ENCODE data around the gene AGAP1. TPM values are rescaled to one million over a fixed set of nuclear protein-coding genes. Genes with fewer than 3 reads are reported as not detected.

AGAP1 gene
- total RNA-seq, 2 donors from 2014 or later, result 32.8 to 34.7 TPM

DNA sequence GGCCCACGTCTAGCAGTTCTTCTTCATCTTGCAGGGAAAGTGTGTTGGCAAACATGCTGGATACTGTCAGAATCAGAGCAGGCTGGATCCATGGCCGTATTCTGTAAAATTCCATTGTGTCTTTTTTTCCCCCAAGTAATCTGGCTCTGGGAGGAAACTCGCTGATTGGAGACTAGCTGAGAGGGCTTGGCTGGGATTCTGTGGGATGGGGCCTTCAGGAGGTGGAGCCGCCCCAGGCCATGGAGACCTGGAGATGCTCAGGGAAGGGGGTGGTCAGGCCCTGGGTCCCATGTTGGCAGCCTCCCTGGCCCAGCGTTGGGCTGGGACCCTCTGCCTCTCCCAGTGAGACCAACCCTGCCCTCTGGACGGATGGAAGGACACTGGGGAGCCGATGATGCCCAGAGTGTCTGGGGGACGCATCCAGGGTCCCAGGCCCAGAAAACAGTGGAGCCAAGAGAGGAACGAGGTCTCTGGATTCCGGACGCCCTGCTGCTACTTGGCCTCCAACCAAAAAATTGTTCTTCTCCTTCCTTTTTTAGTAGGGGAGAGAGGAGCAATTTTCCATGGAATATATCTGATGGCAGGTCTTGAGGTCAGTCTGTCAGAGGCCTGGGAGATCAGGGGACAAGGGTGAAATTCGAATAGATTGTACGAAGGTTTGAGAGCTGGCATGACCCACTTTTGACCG, 114.5 kb downstream of the AGAP1 start:
- Histone ChIP-seq H3K27ac (ENCODE audit: low read depth, low read length) (no peak overlapping the region), H3K9ac (ENCODE audit: extremely low read depth, low read length, poor library complexity, severe bottlenecking) (no peak overlapping the region), H3K4me1 (ENCODE audit: control insufficient read depth, insufficient read depth, low read length) (peaks cover 4% of the 10 kb centered on the region), H3K36me3 (ENCODE audit: control insufficient read depth, insufficient read depth, low read length) (no peaks in the 10 kb centered on the region), H3K27me3 (ENCODE audit: control insufficient read depth, insufficient read depth, low read length, poor library complexity, severe bottlenecking) (no peaks in the 10 kb centered on the region), H3K4me3 (ENCODE audit: low read length) (no peak overlapping the region), H3K9me3 (ENCODE audit: control insufficient read depth, low read length) (no peaks in the 10 kb centered on the region)
- no peaks in the 10 kb centered on the region for H3K36me3 Mint-ChIP-seq (ENCODE audit: low read depth)
- peaks cover 17% of the 10 kb centered on the region for H3K4me1 Mint-ChIP-seq
- H3K27me3 Mint-ChIP-seq (ENCODE audit: insufficient read depth), result no peaks in the 10 kb centered on the region
- 94 to 96% methylated on average over 3 to 13 of the region's 14 CpGs for WGBS, 2 experiments (ENCODE audit: insufficient coverage in 1 of 2, insufficient read length in 1 of 2)
- no peak overlapping the region for H3K27ac Mint-ChIP-seq
- H3K9me3 Mint-ChIP-seq, result no peaks in the 10 kb centered on the region
- TF ChIP-seq, protein P1, sequence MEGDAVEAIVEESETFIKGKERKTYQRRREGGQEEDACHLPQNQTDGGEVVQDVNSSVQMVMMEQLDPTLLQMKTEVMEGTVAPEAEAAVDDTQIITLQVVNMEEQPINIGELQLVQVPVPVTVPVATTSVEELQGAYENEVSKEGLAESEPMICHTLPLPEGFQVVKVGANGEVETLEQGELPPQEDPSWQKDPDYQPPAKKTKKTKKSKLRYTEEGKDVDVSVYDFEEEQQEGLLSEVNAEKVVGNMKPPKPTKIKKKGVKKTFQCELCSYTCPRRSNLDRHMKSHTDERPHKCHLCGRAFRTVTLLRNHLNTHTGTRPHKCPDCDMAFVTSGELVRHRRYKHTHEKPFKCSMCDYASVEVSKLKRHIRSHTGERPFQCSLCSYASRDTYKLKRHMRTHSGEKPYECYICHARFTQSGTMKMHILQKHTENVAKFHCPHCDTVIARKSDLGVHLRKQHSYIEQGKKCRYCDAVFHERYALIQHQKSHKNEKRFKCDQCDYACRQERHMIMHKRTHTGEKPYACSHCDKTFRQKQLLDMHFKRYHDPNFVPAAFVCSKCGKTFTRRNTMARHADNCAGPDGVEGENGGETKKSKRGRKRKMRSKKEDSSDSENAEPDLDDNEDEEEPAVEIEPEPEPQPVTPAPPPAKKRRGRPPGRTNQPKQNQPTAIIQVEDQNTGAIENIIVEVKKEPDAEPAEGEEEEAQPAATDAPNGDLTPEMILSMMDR (conservative IDR thresholded peaks at IDR 0.05), result no peak
- H3K4me3 Mint-ChIP-seq, result no peak overlapping the region
- no peak for DNase-seq

GRCh38 chr2:235609321-235609720, 115.5 kb downstream of the AGAP1 start:
- Histone ChIP-seq H3K9me3 (ENCODE audit: control insufficient read depth, low read length) (no peaks in the 10 kb centered on the region), H3K36me3 (ENCODE audit: control insufficient read depth, insufficient read depth, low read length) (no peaks in the 10 kb centered on the region), H3K27me3 (ENCODE audit: control insufficient read depth, insufficient read depth, low read length, poor library complexity, severe bottlenecking) (no peaks in the 10 kb centered on the region), H3K4me3 (ENCODE audit: low read length) (no peak overlapping the region), H3K9ac (ENCODE audit: extremely low read depth, low read length, poor library complexity, severe bottlenecking) (no peak overlapping the region), H3K4me1 (ENCODE audit: control insufficient read depth, insufficient read depth, low read length) (peaks cover 4% of the 10 kb centered on the region), H3K27ac (ENCODE audit: low read depth, low read length) (no peak overlapping the region)
- Mint-ChIP-seq H3K4me1 (peaks cover 19% of the 10 kb centered on the region), H3K27ac (no peak overlapping the region), H3K9me3 (no peaks in the 10 kb centered on the region), H3K27me3 (ENCODE audit: insufficient read depth) (no peaks in the 10 kb centered on the region), H3K36me3 (ENCODE audit: low read depth) (no peaks in the 10 kb centered on the region), H3K4me3 (no peak overlapping the region)
- WGBS, 2 experiments (ENCODE audit: insufficient coverage in 1 of 2, insufficient read length in 1 of 2), result 94 to 97% methylated on average over 7 to 11 of the region's 11 CpGs
- TF ChIP-seq, protein P1 (conservative IDR thresholded peaks at IDR 0.05), result no peak
- DNase-seq, result no peak

DNA sequence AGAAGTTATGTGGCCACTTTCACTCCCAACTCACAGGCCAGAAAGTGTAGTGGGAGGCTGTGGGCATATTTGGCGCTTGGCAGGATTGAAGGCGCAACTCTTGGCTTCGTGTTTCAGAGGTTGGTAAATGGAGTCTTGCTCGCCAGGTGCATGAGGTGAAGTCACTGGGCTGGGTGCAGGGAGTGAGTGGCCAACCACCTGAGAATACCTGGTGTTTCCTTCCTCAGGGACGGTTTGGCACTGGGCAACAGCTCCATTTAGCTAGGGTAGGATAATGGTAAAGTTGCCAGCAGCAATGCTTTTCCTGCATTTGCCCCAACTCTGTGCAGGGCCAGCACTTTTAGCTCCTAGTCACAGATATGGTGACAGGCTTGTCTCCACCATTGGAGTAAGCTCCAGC, 115.9 kb downstream of the AGAP1 start:
- H3K4me3 Mint-ChIP-seq, result no peak overlapping the region
- Histone ChIP-seq H3K4me3 (ENCODE audit: low read length) (no peak overlapping the region), H3K27ac (ENCODE audit: low read depth, low read length) (no peak overlapping the region), H3K9ac (ENCODE audit: extremely low read depth, low read length, poor library complexity, severe bottlenecking) (no peak overlapping the region), H3K36me3 (ENCODE audit: control insufficient read depth, insufficient read depth, low read length) (no peaks in the 10 kb centered on the region), H3K27me3 (ENCODE audit: control insufficient read depth, insufficient read depth, low read length, poor library complexity, severe bottlenecking) (no peaks in the 10 kb centered on the region), H3K9me3 (ENCODE audit: control insufficient read depth, low read length) (no peaks in the 10 kb centered on the region), H3K4me1 (ENCODE audit: control insufficient read depth, insufficient read depth, low read length) (peaks cover 4% of the 10 kb centered on the region)
- WGBS, 2 experiments (ENCODE audit: insufficient coverage in 1 of 2, insufficient read length in 1 of 2), result 95 to 96% methylated on average over 4 to 5 of the region's 5 CpGs
- H3K36me3 Mint-ChIP-seq (ENCODE audit: low read depth), result no peaks in the 10 kb centered on the region
- H3K27me3 Mint-ChIP-seq (ENCODE audit: insufficient read depth), result no peaks in the 10 kb centered on the region
- H3K4me1 Mint-ChIP-seq, result peaks cover 19% of the 10 kb centered on the region
- H3K27ac Mint-ChIP-seq, result no peak overlapping the region
- TF ChIP-seq, protein P1 (conservative IDR thresholded peaks at IDR 0.05), result no peak
- no peak for DNase-seq
- H3K9me3 Mint-ChIP-seq, result no peaks in the 10 kb centered on the region

Measured in endodermal cell (in vitro differentiated cells).